Panc1 (cell line): ENCODE data around the gene MZB1.

Source experiments
- POLR2AphosphoS5 ChIP-seq: IDR thresholded peaks from 2 replicates; pipeline ENCODE4 v1.6.1; 2012; ENCODE audit warnings: mild to moderate bottlenecking, low read depth, low read length, moderate library complexity
- TF ChIP-seq, protein P1 (sequence below): fragments of 450-650 bp; IDR thresholded peaks from 2 replicates; pipeline ENCODE4 v1.5.1; 2017; ENCODE audit warnings: mild to moderate bottlenecking

DNA sequence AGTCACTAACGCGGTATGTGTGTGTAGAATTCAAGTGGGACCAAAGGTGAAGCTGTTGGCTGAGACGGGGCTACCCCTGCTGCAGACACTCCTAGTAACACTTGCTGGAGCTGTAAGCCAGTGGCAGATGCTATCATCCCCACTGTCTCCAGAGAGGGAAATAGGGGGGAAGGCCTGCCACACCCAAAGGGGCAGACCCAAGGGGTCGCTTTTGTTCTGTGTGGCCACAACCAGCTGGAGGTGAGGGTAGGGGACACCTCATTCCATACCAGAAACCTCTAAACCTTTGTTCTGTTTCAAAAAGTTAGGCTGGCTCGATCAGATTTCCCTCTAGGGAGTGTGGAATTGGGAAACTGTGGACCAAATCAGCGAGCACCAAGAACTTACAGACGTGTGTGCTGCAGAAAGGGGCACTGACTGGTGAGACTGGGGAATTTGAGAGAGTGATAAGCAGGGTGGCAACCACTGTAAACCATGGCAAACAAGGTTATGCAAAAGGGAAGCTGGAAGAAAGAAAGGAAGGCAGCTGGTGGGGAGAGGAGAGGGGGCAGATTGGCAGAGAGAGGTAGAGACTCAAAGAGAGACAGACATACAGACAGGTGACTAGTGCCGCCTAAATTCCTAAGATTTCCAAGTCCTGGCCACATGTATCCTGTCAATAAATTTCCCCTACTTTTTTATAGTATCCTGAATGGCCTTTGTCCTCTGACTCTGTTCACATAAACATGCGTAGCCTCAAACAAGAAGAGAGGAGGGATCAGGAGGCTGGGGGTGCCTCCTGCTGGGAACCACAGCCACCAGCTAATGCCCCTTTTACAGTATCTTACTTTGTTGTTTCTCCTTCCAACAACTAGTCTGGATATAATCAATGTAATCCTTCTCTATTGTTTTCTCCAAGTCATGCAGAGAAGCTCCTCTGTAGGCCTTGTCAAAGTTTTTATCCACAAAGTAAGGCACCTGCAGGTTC is 29.8 kb upstream of the MZB1 start:
- TF ChIP-seq, protein P1, sequence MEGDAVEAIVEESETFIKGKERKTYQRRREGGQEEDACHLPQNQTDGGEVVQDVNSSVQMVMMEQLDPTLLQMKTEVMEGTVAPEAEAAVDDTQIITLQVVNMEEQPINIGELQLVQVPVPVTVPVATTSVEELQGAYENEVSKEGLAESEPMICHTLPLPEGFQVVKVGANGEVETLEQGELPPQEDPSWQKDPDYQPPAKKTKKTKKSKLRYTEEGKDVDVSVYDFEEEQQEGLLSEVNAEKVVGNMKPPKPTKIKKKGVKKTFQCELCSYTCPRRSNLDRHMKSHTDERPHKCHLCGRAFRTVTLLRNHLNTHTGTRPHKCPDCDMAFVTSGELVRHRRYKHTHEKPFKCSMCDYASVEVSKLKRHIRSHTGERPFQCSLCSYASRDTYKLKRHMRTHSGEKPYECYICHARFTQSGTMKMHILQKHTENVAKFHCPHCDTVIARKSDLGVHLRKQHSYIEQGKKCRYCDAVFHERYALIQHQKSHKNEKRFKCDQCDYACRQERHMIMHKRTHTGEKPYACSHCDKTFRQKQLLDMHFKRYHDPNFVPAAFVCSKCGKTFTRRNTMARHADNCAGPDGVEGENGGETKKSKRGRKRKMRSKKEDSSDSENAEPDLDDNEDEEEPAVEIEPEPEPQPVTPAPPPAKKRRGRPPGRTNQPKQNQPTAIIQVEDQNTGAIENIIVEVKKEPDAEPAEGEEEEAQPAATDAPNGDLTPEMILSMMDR, result peak; percentile 4; the same call in 1 of the 2 replicates
- TF ChIP-seq POLR2AphosphoS5, result no peak
